GM12801 (cell line): ENCODE measurements around the gene OR8H2.

ENCODE experiments used
- CTCF ChIP-seq: IDR thresholded peaks from one replicate; pipeline ENCODE4 v1.5.1; 2011; ENCODE audit warnings: control low read depth; ENCODE audit not compliant: insufficient read length; ENCODE audit errors: extremely low read depth

OR8H2 gene

GRCh38 chr11:56103210-56103737, at the start of gene OR8H2:
OR8H2 (plus strand) TSS chr11:56103687; CDS start chr11:56105043, 1,356 bp downstream.
- TF ChIP-seq CTCF = no peak

- TF ChIP-seq CTCF = no peak
Observed at GRCh38 chr11:56066980-56067379, 36.5 kb upstream of the OR8H2 start.

- no peak for TF ChIP-seq CTCF
Observed at GRCh38 chr11:56089697-56090096, 13.8 kb upstream of the OR8H2 start.

- TF ChIP-seq CTCF = no peak
Observed at GRCh38 chr11:56093008-56093407, 10.5 kb upstream of the OR8H2 start, which contains the start of gene OR8I2. OR8I2 (plus strand) TSS chr11:56093308; CDS start chr11:56093308, 0 bp downstream.

GRCh38 chr11:56122073-56122472, 18.6 kb downstream of the OR8H2 start, which contains the start of gene OR8H3:
OR8H3 (plus strand) TSS chr11:56122373; CDS start chr11:56122373, 0 bp downstream.
- TF ChIP-seq CTCF = no peak

GRCh38 chr11:56140151-56140661, 36.7 kb downstream of the OR8H2 start, which contains the start of gene OR8J3:
OR8J3 (minus strand) TSS chr11:56140201; CDS start chr11:56137718, 2,483 bp downstream.
- no peak for TF ChIP-seq CTCF

- no peak for TF ChIP-seq CTCF
Observed at GRCh38 chr11:56151376-56151775, 47.9 kb downstream of the OR8H2 start.
